Activated naive CD4-positive, alpha-beta T cell (primary cell): ENCODE measurements around the gene NDUFA3.

Experiments
- DNase-seq, 4 experiments: peaks; one replicate each; lab custom pipeline; 2025; lab: John Stamatoyannopoulos, UW

NDUFA3 gene

GRCh38 chr19:54137699-54138488, 35.2 kb downstream of the NDUFA3 start, which contains the start of gene CNOT3:
CNOT3 (plus strand) TSS chr19:54137762; CDS start chr19:54142979, 5,217 bp downstream.
- peak in 1 of 4 experiments; percentile 37 for DNase-seq

- DNase-seq, result no peak
Measured at GRCh38 chr19:54138489-54139256, 36.0 kb downstream of the NDUFA3 start.

GRCh38 chr19:54141356-54141755, 38.7 kb downstream of the NDUFA3 start:
- DNase-seq, result no peak

GRCh38 chr19:54142166-54142780, 39.6 kb downstream of the NDUFA3 start:
- DNase-seq, result no peak

GRCh38 chr19:54145541-54146158, 43.0 kb downstream of the NDUFA3 start:
- no peak for DNase-seq

- DNase-seq, result no peak
Measured at GRCh38 chr19:54147676-54148075, 45.0 kb downstream of the NDUFA3 start.

- no peak for DNase-seq
Measured at GRCh38 chr19:54148158-54148557, 45.5 kb downstream of the NDUFA3 start.

GRCh38 chr19:54149021-54149812, 46.6 kb downstream of the NDUFA3 start:
- no peak for DNase-seq

GRCh38 chr19:54151362-54152035, 48.8 kb downstream of the NDUFA3 start:
- no peak for DNase-seq

GRCh38 chr19:54152267-54152666, 49.6 kb downstream of the NDUFA3 start:
- DNase-seq, result no peak

- no peak for DNase-seq
Measured at GRCh38 chr19:54152878-54153524, 50.3 kb downstream of the NDUFA3 start.

GRCh38 chr19:54153731-54154326, 51.2 kb downstream of the NDUFA3 start:
- DNase-seq, result no peak

- peak in 2 of 4 experiments; percentile 12 to 42 for DNase-seq
Measured at GRCh38 chr19:54154603-54155345, 52.1 kb downstream of the NDUFA3 start.

- no peak for DNase-seq
Measured at GRCh38 chr19:54155694-54156093, 53.0 kb downstream of the NDUFA3 start.

- DNase-seq, result no peak
Measured at GRCh38 chr19:54156490-54156889, 53.8 kb downstream of the NDUFA3 start.

- no peak for DNase-seq
Measured at GRCh38 chr19:54156953-54157352, 54.3 kb downstream of the NDUFA3 start.
